Gastrocnemius medialis (tissue), 4 donors: ENCODE data around the gene DDI2. TPM values are rescaled to one million over a fixed set of nuclear protein-coding genes. Genes with fewer than 3 reads are reported as not detected.

Experiments used
- ATAC-seq, 2 donors: fragments of 150-250 bp; one replicate each; pipeline ENCODE4 v1.9.1; 2016
- DNase-seq, 2 donors: peaks; one replicate each; pipeline ENCODE4 v3.0.0-alpha.2; 2019
- H3K27ac ChIP-seq, 4 donors: fragments of 200-600 bp; sonication (generic); 1 replicate in 1 of 4; 2 replicates in 3 of 4; pipeline ENCODE4 v1.5.1; 2016 to 2018; ENCODE audit warnings: mild to moderate bottlenecking in 2 of 4, moderate library complexity in 1 of 4
- H3K27me3 ChIP-seq, 3 donors: fragments of 200-600 bp; sonication (generic) in 2 of 3; 1 replicate in 1 of 3; 2 replicates in 2 of 3; pipeline versions ENCODE4 v1.5.1 to v1.6.0; 2016 to 2019; ENCODE audit warnings: mild to moderate bottlenecking in 1 of 3, moderate library complexity in 1 of 3
- H3K36me3 ChIP-seq, 2 donors: fragments of 200-600 bp; sonication (generic) in 1 of 2; one replicate each; pipeline ENCODE4 v1.5.1; 2017 to 2018
- H3K4me1 ChIP-seq, 2 donors: fragments of 200-600 bp; sonication (generic) in 1 of 2; one replicate each; pipeline ENCODE4 v1.5.1; 2016 to 2017; ENCODE audit warnings: mild to moderate bottlenecking in 2 of 2
- H3K4me3 ChIP-seq, 4 donors: fragments of 200-600 bp; sonication (generic) in 3 of 4; 1 replicate in 1 of 4; 2 replicates in 3 of 4; pipeline ENCODE4 v1.5.1; 2016 to 2019; ENCODE audit warnings: mild to moderate bottlenecking in 2 of 4
- H3K9me3 ChIP-seq, 3 donors: fragments of 200-600 bp; sonication (generic) in 2 of 3; 1 replicate in 1 of 3; 2 replicates in 2 of 3; pipeline ENCODE4 v1.5.1; 2016 to 2019
- CTCF ChIP-seq, 5 experiments: fragments of 450-650 bp in 3 of 5; fragments of 200-600 bp in 2 of 5; sonication (generic) in 2 of 5; IDR thresholded peaks in 4 of 5; conservative IDR thresholded peaks in 1 of 5; 1 replicate in 4 of 5; 2 replicates in 1 of 5; pipeline ENCODE4 v1.5.1; 2016 to 2019; ENCODE audit warnings: antibody characterized with exemption in 5 of 5, mild to moderate bottlenecking in 3 of 5, moderate library complexity in 3 of 5
- POLR2A ChIP-seq, 2 donors: fragments of 450-650 bp; IDR thresholded peaks; one replicate each; pipeline ENCODE4 v1.6.1; 2017; ENCODE audit warnings: antibody characterized with exemption in 2 of 2, mild to moderate bottlenecking in 2 of 2, moderate library complexity in 2 of 2
- in situ Hi-C, 4 donors: fragments of 200-750 bp; cut with MboI; loops; one replicate each; pipeline versions ENCODE4 v1.15.0 to v1.8.0; 2017; ENCODE audit warnings: low sequenced_read_pairs in 4 of 4
- intact Hi-C: fragments of 100-400 bp; cut with DNase I; formaldehyde crosslinking; loops from one replicate; pipeline ENCODE4 v1.15.1; 2023; ENCODE audit warnings: low total_unique reads
- total RNA-seq, 4 donors: library from RNA; depleted of rRNA; stranded (reverse); fragments of >200 nt; gene quantifications; one replicate each; pipeline versions ENCODE4 v1.1.0 to v1.2.3, GENCODE V29; 2016

DDI2 gene
- total RNA-seq, 4 donors from 2014 or later = 19.0 to 86.7 (median 34.2) TPM

- Histone ChIP-seq H3K27me3 (no peaks in the 10 kb centered on the region), H3K36me3 (peaks cover 0 to 68% of the 10 kb centered on the region in 2 donors), H3K4me1 (peaks cover 36 to 40% of the 10 kb centered on the region in 2 donors), H3K9me3 (no peaks in the 10 kb centered on the region), H3K27ac (peak overlapping the region in 3 of 4 donors; percentile 28 to 96 (median 51)), H3K4me3 (no peak overlapping the region)
- TF ChIP-seq CTCF (IDR thresholded peaks at IDR 0.05 in 4 of 5, conservative IDR thresholded peaks at IDR 0.05 in 1 of 5) (no peak), POLR2A (IDR thresholded peaks at IDR 0.05) (no peak)
- intact Hi-C loops = no loop called here
- ATAC-seq (no peak), DNase-seq (no peak)
- in situ Hi-C loops = no loop called here
Measured at GRCh38 chr1:15633756-15634420, 16.6 kb downstream of the DDI2 start.

- Histone ChIP-seq H3K36me3 (peaks cover 0 to 84% of the 10 kb centered on the region in 2 donors), H3K9me3 (no peaks in the 10 kb centered on the region), H3K27ac (peak overlapping the region; percentile 39 to 96 (median 56)), H3K4me1 (peaks cover 17 to 18% of the 10 kb centered on the region in 2 donors), H3K27me3 (no peaks in the 10 kb centered on the region), H3K4me3 (no peak overlapping the region)
- intact Hi-C loops = no loop called here
- DNase-seq (peak in 1 of 2 donors; percentile 41), ATAC-seq (peak; percentile 45 to 68)
- in situ Hi-C loops = no loop called here
- TF ChIP-seq POLR2A (IDR thresholded peaks at IDR 0.05) (no peak), CTCF (IDR thresholded peaks at IDR 0.05 in 4 of 5, conservative IDR thresholded peaks at IDR 0.05 in 1 of 5) (no peak)
Measured at GRCh38 chr1:15636436-15636835, 19.2 kb downstream of the DDI2 start.

GRCh38 chr1:15637826-15638225 is 20.6 kb downstream of the DDI2 start:
- H3K36me3 ChIP-seq = peaks cover 0 to 81% of the 10 kb centered on the region in 2 donors
- in situ Hi-C loops (no loop called here), intact Hi-C loops (no loop called here)
- peak overlapping the region in 2 of 4 donors; percentile 14 to 96 for H3K27ac ChIP-seq
- H3K9me3 ChIP-seq = no peaks in the 10 kb centered on the region
- TF ChIP-seq POLR2A (IDR thresholded peaks at IDR 0.05) = no peak
- TF ChIP-seq CTCF (IDR thresholded peaks at IDR 0.05 in 4 of 5, conservative IDR thresholded peaks at IDR 0.05 in 1 of 5) = no peak
- H3K27me3 ChIP-seq = no peaks in the 10 kb centered on the region
- DNase-seq (no peak), ATAC-seq (no peak)
- no peak overlapping the region for H3K4me3 ChIP-seq
- peaks cover 17% of the 10 kb centered on the region in 2 donors for H3K4me1 ChIP-seq

GRCh38 chr1:15639262-15639661 is 22.0 kb downstream of the DDI2 start:
- intact Hi-C loops (no loop called here), in situ Hi-C loops (no loop called here)
- TF ChIP-seq CTCF (IDR thresholded peaks at IDR 0.05 in 4 of 5, conservative IDR thresholded peaks at IDR 0.05 in 1 of 5) = no peak
- TF ChIP-seq POLR2A (IDR thresholded peaks at IDR 0.05) = no peak
- no peaks in the 10 kb centered on the region for H3K9me3 ChIP-seq
- H3K4me3 ChIP-seq = no peak overlapping the region
- peak overlapping the region in 2 of 4 donors; percentile 20 to 96 for H3K27ac ChIP-seq
- peaks cover 17% of the 10 kb centered on the region in 2 donors for H3K4me1 ChIP-seq
- no peaks in the 10 kb centered on the region for H3K27me3 ChIP-seq
- ATAC-seq = no peak
- no peak for DNase-seq
- peaks cover 0 to 81% of the 10 kb centered on the region in 2 donors for H3K36me3 ChIP-seq
